HuH-7.5 (cell line): ENCODE results near the gene PRDM16.

Experiments used
- DNase-seq: peaks from one replicate; pipeline ENCODE4 v3.0.0; 2011; ENCODE audit warnings: low spot score

PRDM16 gene

GRCh38 chr1:3417082-3417739, 348.2 kb downstream of the PRDM16 start:
- no peak for DNase-seq

GRCh38 chr1:3417934-3418333, 348.9 kb downstream of the PRDM16 start:
- no peak for DNase-seq

- no peak for DNase-seq
These were observed 349.6 kb downstream of the PRDM16 start for GRCh38 chr1:3418600-3418999.

GRCh38 chr1:3419415-3420204, 350.6 kb downstream of the PRDM16 start:
- DNase-seq, result no peak

GRCh38 chr1:3420218-3420951, 351.4 kb downstream of the PRDM16 start:
- DNase-seq, result no peak

GRCh38 chr1:3422638-3423037, 353.6 kb downstream of the PRDM16 start:
- DNase-seq, result no peak

GRCh38 chr1:3423245-3423829, 354.3 kb downstream of the PRDM16 start:
- DNase-seq, result no peak

- DNase-seq, result no peak
These were observed 355.1 kb downstream of the PRDM16 start for GRCh38 chr1:3423896-3424611.

- DNase-seq, result no peak
These were observed 356.6 kb downstream of the PRDM16 start for GRCh38 chr1:3425486-3426215.

- no peak for DNase-seq
These were observed 358.0 kb downstream of the PRDM16 start for GRCh38 chr1:3426956-3427535.

- no peak for DNase-seq
These were observed 359.0 kb downstream of the PRDM16 start for GRCh38 chr1:3427711-3428704.

- DNase-seq, result no peak
These were observed 359.9 kb downstream of the PRDM16 start for GRCh38 chr1:3428899-3429298.

GRCh38 chr1:3429320-3429719, 360.3 kb downstream of the PRDM16 start:
- no peak for DNase-seq

- DNase-seq, result no peak
These were observed 360.8 kb downstream of the PRDM16 start for GRCh38 chr1:3429766-3430165.

- DNase-seq, result no peak
These were observed 361.4 kb downstream of the PRDM16 start for GRCh38 chr1:3430406-3430805.

- DNase-seq, result no peak
These were observed 361.8 kb downstream of the PRDM16 start for GRCh38 chr1:3430820-3431219.

- DNase-seq, result peak; percentile 69
These were observed 362.3 kb downstream of the PRDM16 start for GRCh38 chr1:3431266-3431665.

GRCh38 chr1:3431686-3432085, 362.7 kb downstream of the PRDM16 start:
- no peak for DNase-seq

GRCh38 chr1:3432306-3432705, 363.3 kb downstream of the PRDM16 start:
- no peak for DNase-seq

- DNase-seq, result no peak
These were observed 364.1 kb downstream of the PRDM16 start for GRCh38 chr1:3433076-3433475.
